Fibroblast of peridontal ligament (primary cell): Measurements from ENCODE around the gene ASB18.

Experiments used
- DNase-seq: peaks from one replicate; pipeline ENCODE4 v3.0.0-alpha.2; 2010; ENCODE audit errors: extremely low read depth

The ASB18 gene

GRCh38 chr2:236163471-236164200 is 100.6 kb downstream of the ASB18 start:
- no peak for DNase-seq

- no peak for DNase-seq
Measured at GRCh38 chr2:236162882-236163470, 101.2 kb downstream of the ASB18 start.

GRCh38 chr2:236162031-236162845 is 102.0 kb downstream of the ASB18 start:
- no peak for DNase-seq

- DNase-seq, result no peak
Measured at GRCh38 chr2:236161531-236161930, 102.7 kb downstream of the ASB18 start.

GRCh38 chr2:236161082-236161462 is 103.1 kb downstream of the ASB18 start:
- no peak for DNase-seq

- no peak for DNase-seq
Measured at GRCh38 chr2:236160366-236161081, 103.7 kb downstream of the ASB18 start.

GRCh38 chr2:236159778-236160170 is 104.4 kb downstream of the ASB18 start:
- DNase-seq, result no peak

GRCh38 chr2:236158969-236159777 is 105.0 kb downstream of the ASB18 start:
- no peak for DNase-seq

GRCh38 chr2:236157815-236158498 is 106.2 kb downstream of the ASB18 start:
- DNase-seq, result no peak

GRCh38 chr2:236157366-236157765 is 106.8 kb downstream of the ASB18 start:
- no peak for DNase-seq

GRCh38 chr2:236156860-236157194 is 107.4 kb downstream of the ASB18 start:
- no peak for DNase-seq

- no peak for DNase-seq
Measured at GRCh38 chr2:236156095-236156859, 107.9 kb downstream of the ASB18 start.

- DNase-seq, result no peak
Measured at GRCh38 chr2:236155406-236155805, 108.8 kb downstream of the ASB18 start.

- no peak for DNase-seq
Measured at GRCh38 chr2:236146436-236146835, 117.8 kb downstream of the ASB18 start.

GRCh38 chr2:236143811-236144210 is 120.4 kb downstream of the ASB18 start:
- no peak for DNase-seq
